Stimulated activated CD4-positive, alpha-beta T cell treated with anti-CD3 and anti-CD28 coated beads, Interleukin-12 subunit alpha, Interleukin-12 subunit beta, amount 100 ng/mL, for 48 hours (primary cell): ENCODE measurements around the gene EPC1.
"Not testable (repeated sequence)": the region's sequence is repeated elsewhere in the genome, so short reads cannot be mapped to it uniquely, and the experiment has no call there.

Source experiments
- DNase-seq, 3 donors: peaks; one replicate each; pipeline ENCODE4 v3.0.0-alpha.2; 2020; ENCODE audit warnings: low read depth in 2 of 3, low spot score in 1 of 3

EPC1 gene

GRCh38 chr10:32237644-32238345, 109.2 kb downstream of the EPC1 start:
- DNase-seq, result no peak

- DNase-seq, result no peak
Observed at GRCh38 chr10:32234471-32234870, 112.5 kb downstream of the EPC1 start.

GRCh38 chr10:32233375-32233774, 113.6 kb downstream of the EPC1 start:
- DNase-seq, result not testable (repeated sequence)

- no peak for DNase-seq
Observed at GRCh38 chr10:32232378-32232777, 114.6 kb downstream of the EPC1 start.

GRCh38 chr10:32229788-32230187, 117.2 kb downstream of the EPC1 start:
- not testable (repeated sequence) for DNase-seq

GRCh38 chr10:32229170-32229569, 117.8 kb downstream of the EPC1 start:
- DNase-seq, result no peak

GRCh38 chr10:32227802-32228201, 119.2 kb downstream of the EPC1 start:
- no peak for DNase-seq

GRCh38 chr10:32226624-32227023, 120.3 kb downstream of the EPC1 start:
- DNase-seq, result no peak

- no peak for DNase-seq
Observed at GRCh38 chr10:32225976-32226375, 121.0 kb downstream of the EPC1 start.

GRCh38 chr10:32222376-32222775, 124.6 kb downstream of the EPC1 start:
- not testable (repeated sequence) for DNase-seq

GRCh38 chr10:32219156-32219555, 127.8 kb downstream of the EPC1 start:
- not testable (repeated sequence) for DNase-seq

GRCh38 chr10:32218206-32219044, 128.5 kb downstream of the EPC1 start:
- not testable (repeated sequence) for DNase-seq
